Measurements from ENCODE around the gene RHOH. TPM values are rescaled to one million over a fixed set of nuclear protein-coding genes. Genes with fewer than 3 reads are reported as not detected.
A peak's percentile ranks its signal among the peaks of the same experiment; 100 is the strongest.

Gene RHOH
- polyA plus RNA-seq, 1 experiment = not detected

DNA sequence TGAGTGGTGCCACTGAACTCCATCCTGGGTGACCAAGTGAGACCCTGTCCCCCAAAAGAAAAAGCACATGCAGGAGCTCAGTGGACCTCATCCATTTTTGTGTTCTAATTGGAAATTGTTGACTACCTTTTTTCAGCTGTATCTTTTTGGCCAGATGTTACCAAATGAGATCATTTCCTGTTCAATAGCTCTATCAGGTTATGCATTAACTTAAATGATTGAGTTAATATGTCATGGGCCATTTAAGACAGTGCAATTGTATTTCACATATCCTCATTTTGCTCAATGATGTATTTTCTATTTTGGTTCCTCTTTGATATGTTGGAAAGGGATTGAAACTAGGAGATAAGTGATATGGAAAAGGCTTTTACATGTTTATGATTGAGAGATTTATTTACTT lies 26.2 kb upstream of the RHOH start:
- ChIA-PET POLR2A (no interaction called here), CTCF (interaction anchor here (0.5 to 1.0 kb wide), 2 partner anchors 21 to 308 kb away, joined by 3 to 4 read pairs; no protein-coding TSS in a partner anchor)
- TF ChIP-seq, protein P1, sequence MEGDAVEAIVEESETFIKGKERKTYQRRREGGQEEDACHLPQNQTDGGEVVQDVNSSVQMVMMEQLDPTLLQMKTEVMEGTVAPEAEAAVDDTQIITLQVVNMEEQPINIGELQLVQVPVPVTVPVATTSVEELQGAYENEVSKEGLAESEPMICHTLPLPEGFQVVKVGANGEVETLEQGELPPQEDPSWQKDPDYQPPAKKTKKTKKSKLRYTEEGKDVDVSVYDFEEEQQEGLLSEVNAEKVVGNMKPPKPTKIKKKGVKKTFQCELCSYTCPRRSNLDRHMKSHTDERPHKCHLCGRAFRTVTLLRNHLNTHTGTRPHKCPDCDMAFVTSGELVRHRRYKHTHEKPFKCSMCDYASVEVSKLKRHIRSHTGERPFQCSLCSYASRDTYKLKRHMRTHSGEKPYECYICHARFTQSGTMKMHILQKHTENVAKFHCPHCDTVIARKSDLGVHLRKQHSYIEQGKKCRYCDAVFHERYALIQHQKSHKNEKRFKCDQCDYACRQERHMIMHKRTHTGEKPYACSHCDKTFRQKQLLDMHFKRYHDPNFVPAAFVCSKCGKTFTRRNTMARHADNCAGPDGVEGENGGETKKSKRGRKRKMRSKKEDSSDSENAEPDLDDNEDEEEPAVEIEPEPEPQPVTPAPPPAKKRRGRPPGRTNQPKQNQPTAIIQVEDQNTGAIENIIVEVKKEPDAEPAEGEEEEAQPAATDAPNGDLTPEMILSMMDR (IDR thresholded peaks at IDR 0.05; ENCODE audit: low read depth, low read length) = no peak
- no peaks in the 10 kb centered on the region for H3K27me3 ChIP-seq (ENCODE audit: control insufficient read depth, insufficient read depth, low read length)
- DNase-seq (ENCODE audit: low read depth, low spot score) = no peak
- no peak overlapping the region for H3K4me3 ChIP-seq (ENCODE audit: low read depth, low read length)
- no peak overlapping the region for H3K27ac ChIP-seq (ENCODE audit: low read depth, low read length)
- H3K9me3 ChIP-seq (ENCODE audit: control insufficient read depth, insufficient read depth, low read length) = no peaks in the 10 kb centered on the region

DNA sequence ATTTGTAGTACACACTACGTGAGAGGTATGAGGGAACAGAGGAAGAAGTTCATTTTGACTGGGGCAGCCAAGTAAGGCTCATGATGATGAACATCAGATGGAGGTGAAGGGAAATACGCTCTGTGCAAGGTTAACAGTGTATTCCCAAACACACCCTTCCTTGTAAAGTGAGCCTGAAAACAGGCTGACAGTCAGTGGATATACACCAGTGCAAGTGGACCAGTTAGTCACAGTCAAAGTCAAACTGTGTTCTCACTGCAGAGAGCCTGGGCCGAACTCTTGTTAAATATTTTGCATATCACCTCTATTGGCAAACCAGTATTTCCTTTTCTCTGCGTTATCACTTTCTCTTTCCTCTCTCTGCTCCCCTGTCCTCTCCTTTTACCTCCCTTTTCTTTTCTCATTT lies 23.4 kb upstream of the RHOH start:
- Histone ChIP-seq H3K4me3 (ENCODE audit: low read depth, low read length) (no peak overlapping the region), H3K27ac (ENCODE audit: low read depth, low read length) (no peak overlapping the region), H3K27me3 (ENCODE audit: control insufficient read depth, insufficient read depth, low read length) (no peaks in the 10 kb centered on the region), H3K9me3 (ENCODE audit: control insufficient read depth, insufficient read depth, low read length) (no peaks in the 10 kb centered on the region)
- TF ChIP-seq, protein P1 (IDR thresholded peaks at IDR 0.05; ENCODE audit: low read depth, low read length) = no peak
- CTCF ChIA-PET = no interaction called here
- POLR2A ChIA-PET = no interaction called here
- no peak for DNase-seq (ENCODE audit: low read depth, low spot score)

DNA sequence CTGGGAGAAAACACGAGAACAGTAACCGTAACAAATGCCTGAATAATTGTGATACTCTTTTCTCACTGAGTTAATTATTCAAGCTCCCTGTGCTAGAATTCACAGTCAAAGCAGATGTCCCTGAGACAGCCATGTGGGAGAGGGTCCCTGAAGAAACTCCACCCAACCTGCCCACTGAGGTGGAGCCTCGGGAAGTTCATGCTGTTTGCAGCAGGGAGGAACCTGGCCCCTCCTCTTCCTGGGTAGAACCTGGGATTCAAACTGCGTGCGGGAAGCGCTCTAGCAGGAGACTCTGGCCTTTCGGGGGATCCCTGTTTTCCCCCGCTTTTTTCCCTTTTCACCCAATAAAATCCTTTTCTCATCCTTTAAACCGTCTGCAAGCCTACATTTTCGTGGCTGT lies 20.2 kb upstream of the RHOH start:
- Histone ChIP-seq H3K27me3 (ENCODE audit: control insufficient read depth, insufficient read depth, low read length) (no peaks in the 10 kb centered on the region), H3K4me3 (ENCODE audit: low read depth, low read length) (peak overlapping the region; percentile 29), H3K9me3 (ENCODE audit: control insufficient read depth, insufficient read depth, low read length) (no peaks in the 10 kb centered on the region), H3K27ac (ENCODE audit: low read depth, low read length) (no peak overlapping the region)
- POLR2A ChIA-PET = no interaction called here
- DNase-seq (ENCODE audit: low read depth, low spot score) = no peak
- CTCF ChIA-PET = no interaction called here
- TF ChIP-seq, protein P1 (IDR thresholded peaks at IDR 0.05; ENCODE audit: low read depth, low read length) = no peak

DNA sequence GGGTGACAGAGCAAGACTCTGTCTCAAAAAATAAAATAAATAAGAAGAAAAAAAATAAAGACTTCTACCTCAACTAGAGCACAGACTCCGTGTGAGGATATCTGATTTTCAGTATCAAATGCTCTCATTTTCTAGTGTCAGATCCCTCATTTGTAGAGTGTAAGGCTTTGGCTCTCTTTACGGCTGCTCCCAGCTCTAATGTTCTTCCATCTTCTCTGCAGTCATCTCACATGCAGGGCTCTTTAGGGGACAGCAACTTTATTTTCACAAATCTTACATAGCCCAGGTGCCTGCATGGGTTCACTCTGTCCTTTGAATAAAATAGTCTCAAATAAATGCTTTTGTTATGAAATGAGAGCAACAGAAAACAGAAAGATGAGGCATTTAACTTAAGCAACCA lies 19.2 kb upstream of the RHOH start:
- TF ChIP-seq, protein P1 (IDR thresholded peaks at IDR 0.05; ENCODE audit: low read depth, low read length) = no peak
- ChIA-PET CTCF (no interaction called here), POLR2A (interaction anchor here (0.6 kb wide), 1 partner anchor 121 kb away, joined by 3 read pairs; no protein-coding TSS in a partner anchor)
- Histone ChIP-seq H3K4me3 (ENCODE audit: low read depth, low read length) (no peak overlapping the region), H3K27ac (ENCODE audit: low read depth, low read length) (no peak overlapping the region), H3K27me3 (ENCODE audit: control insufficient read depth, insufficient read depth, low read length) (no peaks in the 10 kb centered on the region), H3K9me3 (ENCODE audit: control insufficient read depth, insufficient read depth, low read length) (no peaks in the 10 kb centered on the region)
- DNase-seq (ENCODE audit: low read depth, low spot score) = no peak

- Histone ChIP-seq H3K27ac (ENCODE audit: low read depth, low read length) (no peak overlapping the region), H3K4me3 (ENCODE audit: low read depth, low read length) (no peak overlapping the region), H3K9me3 (ENCODE audit: control insufficient read depth, insufficient read depth, low read length) (no peaks in the 10 kb centered on the region; the same call in 1 of the 2 replicates), H3K27me3 (ENCODE audit: control insufficient read depth, insufficient read depth, low read length) (no peaks in the 10 kb centered on the region)
- ChIA-PET POLR2A (no interaction called here), CTCF (interaction anchor here (0.8 kb wide), 1 partner anchor 29 kb away, joined by 4 read pairs; no protein-coding TSS in a partner anchor)
- DNase-seq (ENCODE audit: low read depth, low spot score) = no peak
- TF ChIP-seq, protein P1 (IDR thresholded peaks at IDR 0.05; ENCODE audit: low read depth, low read length) = no peak
Observed at GRCh38 chr4:40178672-40179071, 18.2 kb upstream of the RHOH start.

Measured in AG04450 (cell line).